Keratinocyte (primary cell): ENCODE measurements around the gene SLC7A1. TPM values are rescaled to one million over a fixed set of nuclear protein-coding genes. Genes with fewer than 3 reads are reported as not detected.

Experiments
- DNase-seq: peaks from one replicate; pipeline ENCODE4 v3.0.0-alpha.2; 2011; ENCODE audit warnings: low read depth, missing footprints, low spot score
- FAIRE-seq: peaks from 2 replicates; lab custom pipeline; 2011; peaks lifted over from hg19 to GRCh38; lab: Jason Lieb, UNC
- H2AFZ ChIP-seq: 2 replicates; pipeline ENCODE4 v1.6.0; 2012; ENCODE audit warnings: low read length, control low read depth, inconsistent platforms; ENCODE audit not compliant: control insufficient read depth
- H3K27ac ChIP-seq: 2 replicates; pipeline ENCODE4 v1.5.1; 2011; ENCODE audit warnings: low read length; ENCODE audit not compliant: control insufficient read depth, insufficient read depth
- H3K27me3 ChIP-seq: 3 replicates; pipeline ENCODE4 v1.6.0; 2011; ENCODE audit warnings: low read length; ENCODE audit not compliant: control insufficient read depth, insufficient read depth; ENCODE audit errors: extremely low read depth
- H3K36me3 ChIP-seq, 2 experiments: 2 replicates in 1 of 2; 3 replicates in 1 of 2; pipeline ENCODE4 v1.5.1; 2011; ENCODE audit warnings: low read length in 2 of 2, mild to moderate bottlenecking in 1 of 2; ENCODE audit not compliant: control insufficient read depth in 2 of 2, insufficient read depth in 2 of 2; ENCODE audit errors: extremely low read depth in 1 of 2
- H3K4me1 ChIP-seq: 3 replicates; pipeline ENCODE4 v1.5.1; 2011; ENCODE audit warnings: low read length; ENCODE audit not compliant: control insufficient read depth, insufficient read depth; ENCODE audit errors: extremely low read depth
- H3K4me2 ChIP-seq: 3 replicates; pipeline ENCODE4 v1.6.0; 2011; ENCODE audit warnings: low read depth, low read length; ENCODE audit not compliant: control insufficient read depth, insufficient read depth; ENCODE audit errors: extremely low read depth
- H3K4me3 ChIP-seq, 3 experiments: fragments of 200-600 bp in 1 of 3; sonication (generic) in 1 of 3; 2 replicates in 2 of 3; 3 replicates in 1 of 3; pipeline ENCODE4 v1.5.1; 2011 to 2016; ENCODE audit warnings: low read length in 3 of 3, mild to moderate bottlenecking in 3 of 3, control low read depth in 2 of 3, inconsistent platforms in 1 of 3, low read depth in 1 of 3, mixed read lengths in 1 of 3, mixed run types in 1 of 3, moderate library complexity in 1 of 3; ENCODE audit not compliant: control insufficient read depth in 2 of 3, insufficient read depth in 2 of 3; ENCODE audit errors: extremely low read depth in 1 of 3
- H3K79me2 ChIP-seq: 2 replicates; pipeline ENCODE4 v1.6.0; 2012; ENCODE audit warnings: low read length; ENCODE audit not compliant: control insufficient read depth, insufficient read depth
- H3K9ac ChIP-seq: 3 replicates; pipeline ENCODE4 v1.6.0; 2011; ENCODE audit warnings: low read length; ENCODE audit not compliant: control insufficient read depth, insufficient read depth; ENCODE audit errors: extremely low read depth
- H3K9me1 ChIP-seq: 3 replicates; pipeline ENCODE4 v1.6.0; 2011; ENCODE audit warnings: low read length; ENCODE audit not compliant: control insufficient read depth, insufficient read depth; ENCODE audit errors: extremely low read depth
- H3K9me3 ChIP-seq: 2 replicates; pipeline ENCODE4 v1.5.1; 2012; ENCODE audit warnings: low read depth, low read length; ENCODE audit not compliant: control insufficient read depth
- H4K20me1 ChIP-seq: 3 replicates; pipeline ENCODE4 v1.6.0; 2011; ENCODE audit warnings: low read length; ENCODE audit not compliant: control insufficient read depth, insufficient read depth; ENCODE audit errors: extremely low read depth
- EZH2 ChIP-seq: IDR thresholded peaks from one replicate; pipeline ENCODE4 v1.6.1; 2012; ENCODE audit warnings: inconsistent platforms, mild to moderate bottlenecking, low read length, moderate library complexity
- dilution Hi-C: fragments of 300-500 bp; cut with MboI; formaldehyde crosslinking; loops from one replicate; pipeline ENCODE4 v1.7.0; 2020; ENCODE audit warnings: low sequenced_read_pairs; ENCODE audit not compliant: extremely low pct_ligation_motif_present
- polyA plus RNA-seq, 5 experiments: library from polyadenylated mRNA; depleted of rRNA in 3 of 5; stranded (reverse) in 3 of 5; stranded (forward) in 1 of 5; unstranded in 1 of 5; fragments of >200 nt; gene quantifications; 1 replicate in 1 of 5; 2 replicates in 3 of 5; 3 replicates in 1 of 5; pipeline versions ENCODE4 v1.2.1 to v1.2.3, GENCODE V29; 2011 to 2012; ENCODE audit warnings: missing spikeins in 2 of 5, low read depth in 1 of 5, low replicate concordance in 1 of 5
- TF ChIP-seq, protein P1 (sequence below), 3 experiments: IDR thresholded peaks in 1 of 3; conservative IDR thresholded peaks in 1 of 3; optimal IDR thresholded peaks in 1 of 3; 2 replicates in 2 of 3; 3 replicates in 1 of 3; pipeline versions ENCODE3 to v1.5.1; 2011; ENCODE audit warnings: low read length in 3 of 3, mild to moderate bottlenecking in 3 of 3, moderate library complexity in 2 of 3, control low read depth in 1 of 3, inconsistent platforms in 1 of 3; ENCODE audit not compliant: insufficient read depth in 2 of 3; ENCODE audit errors: extremely low read depth in 1 of 3

The SLC7A1 gene
- polyA plus RNA-seq, 1 donor (not counting 4 experiments of a cell fraction or from before 2014, with no cell fraction given) = 41.5 TPM

DNA sequence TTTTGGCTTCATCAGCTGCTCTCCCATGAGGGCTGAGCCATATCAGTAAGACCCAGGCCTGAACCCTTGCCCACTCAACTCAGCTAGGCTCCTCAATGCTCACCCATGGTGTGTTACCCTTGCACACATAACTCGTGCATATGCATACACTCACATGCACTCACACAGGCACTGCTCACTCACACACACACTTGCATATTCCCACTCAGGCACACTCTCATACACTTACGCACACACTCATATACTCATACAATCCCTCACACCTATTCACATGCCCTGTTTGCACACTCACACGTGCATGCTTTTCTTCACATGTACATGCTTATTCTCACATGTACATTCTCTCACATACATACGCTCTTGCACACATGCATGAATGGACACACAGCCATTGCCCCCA, 93.8 kb downstream of the SLC7A1 start:
- H3K4me2 ChIP-seq = no peak overlapping the region
- no peak overlapping the region for H2AFZ ChIP-seq
- no peak for DNase-seq
- dilution Hi-C loops = no loop called here
- no peak for FAIRE-seq
- H3K4me3 ChIP-seq = no peak overlapping the region
- no peaks in the 10 kb centered on the region for H3K4me1 ChIP-seq
- H3K79me2 ChIP-seq = no peaks in the 10 kb centered on the region
- TF ChIP-seq, protein P1, sequence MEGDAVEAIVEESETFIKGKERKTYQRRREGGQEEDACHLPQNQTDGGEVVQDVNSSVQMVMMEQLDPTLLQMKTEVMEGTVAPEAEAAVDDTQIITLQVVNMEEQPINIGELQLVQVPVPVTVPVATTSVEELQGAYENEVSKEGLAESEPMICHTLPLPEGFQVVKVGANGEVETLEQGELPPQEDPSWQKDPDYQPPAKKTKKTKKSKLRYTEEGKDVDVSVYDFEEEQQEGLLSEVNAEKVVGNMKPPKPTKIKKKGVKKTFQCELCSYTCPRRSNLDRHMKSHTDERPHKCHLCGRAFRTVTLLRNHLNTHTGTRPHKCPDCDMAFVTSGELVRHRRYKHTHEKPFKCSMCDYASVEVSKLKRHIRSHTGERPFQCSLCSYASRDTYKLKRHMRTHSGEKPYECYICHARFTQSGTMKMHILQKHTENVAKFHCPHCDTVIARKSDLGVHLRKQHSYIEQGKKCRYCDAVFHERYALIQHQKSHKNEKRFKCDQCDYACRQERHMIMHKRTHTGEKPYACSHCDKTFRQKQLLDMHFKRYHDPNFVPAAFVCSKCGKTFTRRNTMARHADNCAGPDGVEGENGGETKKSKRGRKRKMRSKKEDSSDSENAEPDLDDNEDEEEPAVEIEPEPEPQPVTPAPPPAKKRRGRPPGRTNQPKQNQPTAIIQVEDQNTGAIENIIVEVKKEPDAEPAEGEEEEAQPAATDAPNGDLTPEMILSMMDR (optimal IDR thresholded peaks at IDR 0.05 in 1 of 3, IDR thresholded peaks at IDR 0.05 in 1 of 3, conservative IDR thresholded peaks at IDR 0.05 in 1 of 3; ENCODE audit: extremely low read depth in 1 of 3, insufficient read depth in 2 of 3, low read length in 3 of 3) = no peak
- TF ChIP-seq EZH2 = no peak
- H3K9ac ChIP-seq = no peak overlapping the region
- H4K20me1 ChIP-seq = no peaks in the 10 kb centered on the region
- H3K36me3 ChIP-seq = no peaks in the 10 kb centered on the region
- no peak overlapping the region for H3K27ac ChIP-seq
- H3K9me3 ChIP-seq = no peaks in the 10 kb centered on the region
- H3K27me3 ChIP-seq = peaks cover 19% of the 10 kb centered on the region
- H3K9me1 ChIP-seq = no peaks in the 10 kb centered on the region

DNA sequence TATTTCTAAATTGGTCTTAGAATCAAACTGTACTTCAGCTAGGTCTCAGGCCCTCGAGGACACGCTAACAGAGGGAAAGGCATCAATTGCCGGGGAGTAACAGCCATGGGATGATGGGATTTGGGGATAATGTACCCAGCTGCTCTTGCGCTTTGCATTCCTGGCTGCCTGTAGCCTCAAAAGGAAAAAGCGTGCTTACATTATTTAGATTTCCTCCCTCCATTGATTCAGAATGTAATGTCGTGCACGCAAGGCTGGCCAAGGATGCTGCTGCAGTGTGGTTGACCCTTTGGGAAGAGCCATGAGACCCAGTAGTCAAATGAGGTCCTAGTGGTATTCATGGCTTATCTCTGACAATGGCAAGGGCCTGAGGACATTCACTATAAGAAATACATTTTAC, 95.1 kb downstream of the SLC7A1 start:
- no peak overlapping the region for H3K4me3 ChIP-seq
- no peak for DNase-seq
- H3K9me3 ChIP-seq = no peaks in the 10 kb centered on the region
- H4K20me1 ChIP-seq = no peaks in the 10 kb centered on the region
- FAIRE-seq = no peak
- no peak overlapping the region for H3K27ac ChIP-seq
- TF ChIP-seq EZH2 = no peak
- TF ChIP-seq, protein P1 (optimal IDR thresholded peaks at IDR 0.05 in 1 of 3, IDR thresholded peaks at IDR 0.05 in 1 of 3, conservative IDR thresholded peaks at IDR 0.05 in 1 of 3; ENCODE audit: extremely low read depth in 1 of 3, insufficient read depth in 2 of 3, low read length in 3 of 3) = no peak
- no peak overlapping the region for H2AFZ ChIP-seq
- H3K4me1 ChIP-seq = peaks cover 5% of the 10 kb centered on the region
- dilution Hi-C loops = no loop called here
- no peaks in the 10 kb centered on the region for H3K36me3 ChIP-seq
- no peaks in the 10 kb centered on the region for H3K79me2 ChIP-seq
- peaks cover 19% of the 10 kb centered on the region for H3K27me3 ChIP-seq
- H3K9me1 ChIP-seq = no peaks in the 10 kb centered on the region
- H3K9ac ChIP-seq = no peak overlapping the region
- H3K4me2 ChIP-seq = no peak overlapping the region
